Measurements from ENCODE around the gene KLHDC8B.
"Not testable (repeated sequence)": the region's sequence is repeated elsewhere in the genome, so short reads cannot be mapped to it uniquely, and the experiment has no call there.

Gene KLHDC8B

GRCh38 chr3:49199239-49199899 lies 28.0 kb downstream of the KLHDC8B start:
- Histone ChIP-seq H3K9ac (ENCODE audit: low read depth, low read length) (no peak overlapping the region), H3K27me3 (ENCODE audit: control insufficient read depth, insufficient read depth, low read length) (no peaks in the 10 kb centered on the region), H3K4me3 (ENCODE audit: low read depth, low read length) (no peak overlapping the region), H3K9me3 (ENCODE audit: control insufficient read depth, insufficient read depth, low read length) (no peaks in the 10 kb centered on the region), H3K36me3 (ENCODE audit: control insufficient read depth, insufficient read depth, low read length) (no peaks in the 10 kb centered on the region), H3K4me1 (ENCODE audit: control insufficient read depth, insufficient read depth, low read length) (no peaks in the 10 kb centered on the region)

GRCh38 chr3:49199900-49200281 lies 28.5 kb downstream of the KLHDC8B start:
- Histone ChIP-seq H3K4me1 (ENCODE audit: control insufficient read depth, insufficient read depth, low read length) (no peaks in the 10 kb centered on the region), H3K4me3 (ENCODE audit: low read depth, low read length) (no peak overlapping the region), H3K27me3 (ENCODE audit: control insufficient read depth, insufficient read depth, low read length) (no peaks in the 10 kb centered on the region), H3K36me3 (ENCODE audit: control insufficient read depth, insufficient read depth, low read length) (no peaks in the 10 kb centered on the region), H3K9ac (ENCODE audit: low read depth, low read length) (no peak overlapping the region), H3K9me3 (ENCODE audit: control insufficient read depth, insufficient read depth, low read length) (no peaks in the 10 kb centered on the region)

- H3K9ac ChIP-seq (ENCODE audit: low read depth, low read length) = no peak overlapping the region
- H3K27me3 ChIP-seq (ENCODE audit: control insufficient read depth, insufficient read depth, low read length) = no peaks in the 10 kb centered on the region
- H3K9me3 ChIP-seq (ENCODE audit: control insufficient read depth, insufficient read depth, low read length) = no peaks in the 10 kb centered on the region
- H3K4me1 ChIP-seq (ENCODE audit: control insufficient read depth, insufficient read depth, low read length) = no peaks in the 10 kb centered on the region
- H3K4me3 ChIP-seq (ENCODE audit: low read depth, low read length) = no peak overlapping the region
- no peaks in the 10 kb centered on the region for H3K36me3 ChIP-seq (ENCODE audit: control insufficient read depth, insufficient read depth, low read length)
Measured at GRCh38 chr3:49213541-49213943, 42.1 kb downstream of the KLHDC8B start.

- Histone ChIP-seq H3K4me1 (ENCODE audit: control insufficient read depth, insufficient read depth, low read length) (no peaks in the 10 kb centered on the region), H3K9ac (ENCODE audit: low read depth, low read length) (no peak overlapping the region), H3K36me3 (ENCODE audit: control insufficient read depth, insufficient read depth, low read length) (no peaks in the 10 kb centered on the region), H3K27me3 (ENCODE audit: control insufficient read depth, insufficient read depth, low read length) (no peaks in the 10 kb centered on the region), H3K4me3 (ENCODE audit: low read depth, low read length) (no peak overlapping the region), H3K9me3 (ENCODE audit: control insufficient read depth, insufficient read depth, low read length) (no peaks in the 10 kb centered on the region)
Measured at GRCh38 chr3:49213998-49214397, 42.6 kb downstream of the KLHDC8B start.

GRCh38 chr3:49216687-49217086 lies 45.3 kb downstream of the KLHDC8B start:
- H3K9ac ChIP-seq (ENCODE audit: low read depth, low read length); H3K4me3 ChIP-seq (ENCODE audit: low read depth, low read length); H3K36me3 ChIP-seq (ENCODE audit: control insufficient read depth, insufficient read depth, low read length); H3K27me3 ChIP-seq (ENCODE audit: control insufficient read depth, insufficient read depth, low read length); H3K9me3 ChIP-seq (ENCODE audit: control insufficient read depth, insufficient read depth, low read length); H3K4me1 ChIP-seq (ENCODE audit: control insufficient read depth, insufficient read depth, low read length): not testable (repeated sequence)

GRCh38 chr3:49217108-49217507 lies 45.7 kb downstream of the KLHDC8B start:
- not testable (repeated sequence) for H3K9ac ChIP-seq (ENCODE audit: low read depth, low read length); H3K27me3 ChIP-seq (ENCODE audit: control insufficient read depth, insufficient read depth, low read length); H3K4me1 ChIP-seq (ENCODE audit: control insufficient read depth, insufficient read depth, low read length); H3K9me3 ChIP-seq (ENCODE audit: control insufficient read depth, insufficient read depth, low read length); H3K4me3 ChIP-seq (ENCODE audit: low read depth, low read length); H3K36me3 ChIP-seq (ENCODE audit: control insufficient read depth, insufficient read depth, low read length)

GRCh38 chr3:49217688-49218470 lies 46.5 kb downstream of the KLHDC8B start:
- no peak overlapping the region for H3K4me3 ChIP-seq (ENCODE audit: low read depth, low read length)
- H3K4me1 ChIP-seq (ENCODE audit: control insufficient read depth, insufficient read depth, low read length) = no peaks in the 10 kb centered on the region
- H3K36me3 ChIP-seq (ENCODE audit: control insufficient read depth, insufficient read depth, low read length) = no peaks in the 10 kb centered on the region
- no peak overlapping the region for H3K9ac ChIP-seq (ENCODE audit: low read depth, low read length)
- H3K27me3 ChIP-seq (ENCODE audit: control insufficient read depth, insufficient read depth, low read length) = no peaks in the 10 kb centered on the region
- no peaks in the 10 kb centered on the region for H3K9me3 ChIP-seq (ENCODE audit: control insufficient read depth, insufficient read depth, low read length)

- H3K27me3 ChIP-seq (ENCODE audit: control insufficient read depth, insufficient read depth, low read length); H3K4me1 ChIP-seq (ENCODE audit: control insufficient read depth, insufficient read depth, low read length); H3K9me3 ChIP-seq (ENCODE audit: control insufficient read depth, insufficient read depth, low read length); H3K9ac ChIP-seq (ENCODE audit: low read depth, low read length); H3K36me3 ChIP-seq (ENCODE audit: control insufficient read depth, insufficient read depth, low read length); H3K4me3 ChIP-seq (ENCODE audit: low read depth, low read length): not testable (repeated sequence)
Measured at GRCh38 chr3:49218471-49218989, 47.1 kb downstream of the KLHDC8B start.

- Histone ChIP-seq H3K4me1 (ENCODE audit: control insufficient read depth, insufficient read depth, low read length) (no peaks in the 10 kb centered on the region), H3K9me3 (ENCODE audit: control insufficient read depth, insufficient read depth, low read length) (no peaks in the 10 kb centered on the region), H3K4me3 (ENCODE audit: low read depth, low read length) (no peak overlapping the region), H3K36me3 (ENCODE audit: control insufficient read depth, insufficient read depth, low read length) (no peaks in the 10 kb centered on the region), H3K27me3 (ENCODE audit: control insufficient read depth, insufficient read depth, low read length) (no peaks in the 10 kb centered on the region), H3K9ac (ENCODE audit: low read depth, low read length) (no peak overlapping the region)
Measured at GRCh38 chr3:49219132-49219531, 47.7 kb downstream of the KLHDC8B start.

- H3K9ac ChIP-seq (ENCODE audit: low read depth, low read length); H3K36me3 ChIP-seq (ENCODE audit: control insufficient read depth, insufficient read depth, low read length); H3K4me1 ChIP-seq (ENCODE audit: control insufficient read depth, insufficient read depth, low read length); H3K9me3 ChIP-seq (ENCODE audit: control insufficient read depth, insufficient read depth, low read length); H3K4me3 ChIP-seq (ENCODE audit: low read depth, low read length); H3K27me3 ChIP-seq (ENCODE audit: control insufficient read depth, insufficient read depth, low read length): not testable (repeated sequence)
Measured at GRCh38 chr3:49220985-49221563, 49.7 kb downstream of the KLHDC8B start.

GRCh38 chr3:49222002-49222401 lies 50.6 kb downstream of the KLHDC8B start:
- Histone ChIP-seq H3K27me3 (ENCODE audit: control insufficient read depth, insufficient read depth, low read length) (no peaks in the 10 kb centered on the region), H3K4me3 (ENCODE audit: low read depth, low read length) (no peak overlapping the region), H3K4me1 (ENCODE audit: control insufficient read depth, insufficient read depth, low read length) (no peaks in the 10 kb centered on the region), H3K9ac (ENCODE audit: low read depth, low read length) (no peak overlapping the region), H3K9me3 (ENCODE audit: control insufficient read depth, insufficient read depth, low read length) (no peaks in the 10 kb centered on the region), H3K36me3 (ENCODE audit: control insufficient read depth, insufficient read depth, low read length) (no peaks in the 10 kb centered on the region)
